H9 (cell line): ENCODE data around the gene PPARG. TPM values are rescaled to one million over a fixed set of nuclear protein-coding genes. Genes with fewer than 3 reads are reported as not detected.

Source experiments
- DNase-seq: peaks from one replicate; pipeline ENCODE4 v3.0.0-alpha.2; 2017
- H2AFZ ChIP-seq: one replicate; pipeline ENCODE4 v1.6.1; 2013; ENCODE audit warnings: mild to moderate bottlenecking, low read length, control low read depth, moderate library complexity
- H2AK5ac ChIP-seq: 2 replicates; pipeline ENCODE4 v1.6.1; 2013; ENCODE audit warnings: low read length, control low read depth, mixed read lengths; ENCODE audit not compliant: insufficient read length
- H2BK120ac ChIP-seq: one replicate; pipeline ENCODE4 v1.6.1; 2013; ENCODE audit warnings: low read depth, mild to moderate bottlenecking, low read length, control low read depth, inconsistent platforms; ENCODE audit not compliant: poor library complexity, severe bottlenecking
- H2BK12ac ChIP-seq: 2 replicates; pipeline ENCODE4 v1.6.1; 2013; ENCODE audit warnings: low read length, control low read depth, mixed read lengths, low read depth; ENCODE audit not compliant: insufficient read length
- H2BK15ac ChIP-seq: 2 replicates; pipeline ENCODE4 v1.6.1; 2013; ENCODE audit warnings: low read depth, low read length, control low read depth
- H2BK20ac ChIP-seq: one replicate; pipeline ENCODE4 v1.6.1; 2013; ENCODE audit warnings: low read depth, mild to moderate bottlenecking, low read length, control low read depth, inconsistent platforms; ENCODE audit not compliant: poor library complexity, severe bottlenecking
- H2BK5ac ChIP-seq: 2 replicates; pipeline ENCODE4 v1.6.1; 2013; ENCODE audit warnings: low read length, control low read depth, mixed read lengths; ENCODE audit not compliant: insufficient read length
- H3K14ac ChIP-seq: 2 replicates; pipeline ENCODE4 v1.6.1; 2013; ENCODE audit warnings: low read length, control low read depth; ENCODE audit not compliant: insufficient read depth
- H3K18ac ChIP-seq: 2 replicates; pipeline ENCODE4 v1.6.1; 2013; ENCODE audit warnings: low read depth, mild to moderate bottlenecking, mixed read lengths, low read length, control low read depth; ENCODE audit not compliant: insufficient read length
- H3K23ac ChIP-seq: 2 replicates; pipeline ENCODE4 v1.6.1; 2013; ENCODE audit warnings: low read length, control low read depth, mixed read lengths, low read depth; ENCODE audit not compliant: insufficient read length
- H3K23me2 ChIP-seq: 2 replicates; pipeline ENCODE4 v1.6.1; 2013; ENCODE audit warnings: low read depth, mild to moderate bottlenecking, mixed read lengths, low read length, control low read depth; ENCODE audit not compliant: insufficient read length, poor library complexity, severe bottlenecking
- H3K27ac ChIP-seq: 2 replicates; pipeline ENCODE4 v1.5.1; 2013; ENCODE audit warnings: low read length, control low read depth, mixed read lengths, low read depth; ENCODE audit not compliant: insufficient read length
- H3K27me3 ChIP-seq: 2 replicates; pipeline ENCODE4 v1.6.1; 2013; ENCODE audit warnings: low read length, control low read depth, inconsistent platforms; ENCODE audit not compliant: insufficient read depth
- H3K4ac ChIP-seq: 2 replicates; pipeline ENCODE4 v1.6.1; 2013; ENCODE audit warnings: low read depth, mild to moderate bottlenecking, control low read depth, inconsistent platforms, low read length, moderate library complexity
- H3K4me1 ChIP-seq: 2 replicates; pipeline ENCODE4 v1.6.1; 2013; ENCODE audit warnings: low read length, control low read depth, inconsistent platforms; ENCODE audit not compliant: insufficient read depth
- H3K4me2 ChIP-seq: 2 replicates; pipeline ENCODE4 v1.6.1; 2013; ENCODE audit warnings: low read length, control low read depth, mixed read lengths; ENCODE audit not compliant: insufficient read length, insufficient read depth
- H3K56ac ChIP-seq: 2 replicates; pipeline ENCODE4 v1.6.1; 2013; ENCODE audit warnings: low read depth, mild to moderate bottlenecking, mixed read lengths, low read length, control low read depth; ENCODE audit not compliant: insufficient read length
- H3K79me1 ChIP-seq: 2 replicates; pipeline ENCODE4 v1.6.1; 2013; ENCODE audit warnings: low read depth, mild to moderate bottlenecking, moderate library complexity, low read length, control low read depth, inconsistent platforms; ENCODE audit not compliant: insufficient read depth, poor library complexity, severe bottlenecking
- H3K79me2 ChIP-seq: 2 replicates; pipeline ENCODE4 v1.6.1; 2013; ENCODE audit warnings: low read length, control low read depth, inconsistent platforms; ENCODE audit not compliant: insufficient read depth
- H3K9ac ChIP-seq: 2 replicates; pipeline ENCODE4 v1.6.1; 2013; ENCODE audit warnings: low read length, control low read depth, mixed read lengths; ENCODE audit not compliant: insufficient read length; ENCODE audit errors: extremely low read depth
- H3K9me3 ChIP-seq: one replicate; pipeline ENCODE4 v1.6.1; 2013; ENCODE audit warnings: low read depth, low read length, inconsistent platforms; ENCODE audit not compliant: control insufficient read depth
- H3T11ph ChIP-seq: one replicate; pipeline ENCODE4 v1.6.1; 2013; ENCODE audit warnings: mild to moderate bottlenecking, low read length, control low read depth, inconsistent platforms
- H4K20me1 ChIP-seq: one replicate; pipeline ENCODE4 v1.6.1; 2013; ENCODE audit not compliant: control insufficient read depth, insufficient read length, insufficient read depth
- H4K5ac ChIP-seq: 2 replicates; pipeline ENCODE4 v1.6.1; 2013; ENCODE audit warnings: low read depth, mild to moderate bottlenecking, mixed read lengths, low read length, control low read depth; ENCODE audit not compliant: insufficient read length
- H4K8ac ChIP-seq: replicated peaks from 2 replicates; pipeline ENCODE4 v1.6.1; 2013; ENCODE audit warnings: low read length, control low read depth, mixed read lengths, low read depth; ENCODE audit not compliant: insufficient read length
- H4K91ac ChIP-seq: 2 replicates; pipeline ENCODE4 v1.6.1; 2013; ENCODE audit warnings: low read depth, mild to moderate bottlenecking, moderate library complexity, mixed read lengths, low read length, control low read depth; ENCODE audit not compliant: insufficient read length
- H3K27ac Mint-ChIP-seq, 3 experiments: 2 replicates in 2 of 3; 3 replicates in 1 of 3; pipeline ENCODE4 v1.8.0; 2020 to 2021; ENCODE audit warnings: mixed read lengths in 3 of 3, mild to moderate bottlenecking in 1 of 3, moderate library complexity in 1 of 3
- H3K27me3 Mint-ChIP-seq: 2 replicates; pipeline ENCODE4 v1.8.0; 2021; ENCODE audit warnings: low read depth, mild to moderate bottlenecking, moderate library complexity, mixed read lengths
- H3K36me3 Mint-ChIP-seq, 3 experiments: 2 replicates in 2 of 3; 3 replicates in 1 of 3; pipeline ENCODE4 v1.8.0; 2020 to 2021; ENCODE audit warnings: low read depth in 3 of 3, mixed read lengths in 3 of 3; ENCODE audit not compliant: insufficient read depth in 1 of 3
- H3K4me1 Mint-ChIP-seq, 2 experiments: 2 replicates each; pipeline ENCODE4 v1.8.0; 2020; ENCODE audit warnings: mixed read lengths in 2 of 2
- H3K4me3 Mint-ChIP-seq, 2 experiments: 2 replicates in 1 of 2; 3 replicates in 1 of 2; pipeline ENCODE4 v1.8.0; 2020 to 2021; ENCODE audit warnings: mild to moderate bottlenecking in 2 of 2, mixed read lengths in 2 of 2, moderate library complexity in 1 of 2
- H3K9me3 Mint-ChIP-seq, 2 experiments: 2 replicates in 1 of 2; 3 replicates in 1 of 2; pipeline ENCODE4 v1.8.0; 2020; ENCODE audit warnings: mild to moderate bottlenecking in 2 of 2, mixed read lengths in 2 of 2, moderate library complexity in 1 of 2
- WGBS: extraction: QIAGEN DNeasy Blood & Tissue Kit; methylation state at CpG from one replicate; pipeline ENCODE4 v1.1.7; 2013; ENCODE audit warnings: missing lambda C conversion rate, low lambda C conversion rate, mixed read lengths; ENCODE audit not compliant: insufficient read length; ENCODE audit errors: extremely low coverage; 5-methylcytosine and 5-hydroxymethylcytosine counted together
- total RNA-seq: library from RNA; stranded (reverse); gene quantifications from 2 replicates; pipeline ENCODE4 v1.2.1, GENCODE V29; 2021
- TF ChIP-seq, protein P1 (sequence below): fragments of 200-600 bp; sonication (generic); conservative IDR thresholded peaks from 3 replicates; pipeline ENCODE4 v1.8.0; 2021; ENCODE audit warnings: antibody characterized with exemption, mild to moderate bottlenecking

PPARG gene
- total RNA-seq, 1 experiment from 2014 or later: 0.42 TPM

DNA sequence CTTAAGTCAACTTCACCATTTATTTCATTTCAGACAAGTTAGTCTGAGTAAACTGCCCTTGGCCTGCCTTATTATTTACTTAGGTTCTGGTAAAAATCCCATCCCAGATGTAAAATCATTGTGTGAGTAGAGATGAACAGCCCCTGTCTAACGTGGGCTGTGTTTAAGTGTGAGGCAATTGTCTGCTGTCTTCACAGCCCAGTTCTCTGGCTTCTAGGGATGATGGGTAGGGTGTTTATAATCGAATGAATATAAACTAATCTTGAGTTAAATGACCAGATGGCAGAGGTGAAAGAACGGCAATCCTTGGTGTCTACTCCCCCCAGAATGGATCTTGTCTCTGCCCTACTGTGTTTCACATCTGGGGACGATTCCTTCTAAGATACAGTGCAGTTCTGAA lies 20.8 kb downstream of the PPARG start:
- H2AFZ ChIP-seq: no peak overlapping the region
- H4K5ac ChIP-seq: no peak overlapping the region
- no peak overlapping the region for H3K9ac ChIP-seq
- H4K8ac ChIP-seq: no peak overlapping the region
- H3K18ac ChIP-seq: no peak overlapping the region
- H3K14ac ChIP-seq: no peak overlapping the region
- no peak overlapping the region for H3K27ac ChIP-seq
- H3K4ac ChIP-seq: no peak overlapping the region
- H2BK5ac ChIP-seq: no peak overlapping the region
- H3K4me1 Mint-ChIP-seq: no peaks in the 10 kb centered on the region
- no peaks in the 10 kb centered on the region for H3K4me1 ChIP-seq
- H3K23ac ChIP-seq: no peak overlapping the region
- H3K27ac Mint-ChIP-seq: no peak overlapping the region
- no peaks in the 10 kb centered on the region for H4K20me1 ChIP-seq
- H3K79me1 ChIP-seq: no peaks in the 10 kb centered on the region
- H2AK5ac ChIP-seq: no peak overlapping the region
- H3K23me2 ChIP-seq: no peaks in the 10 kb centered on the region
- H3K9me3 ChIP-seq: no peaks in the 10 kb centered on the region
- H3K4me3 Mint-ChIP-seq: no peak overlapping the region
- no peaks in the 10 kb centered on the region for H3K27me3 ChIP-seq
- TF ChIP-seq, protein P1, sequence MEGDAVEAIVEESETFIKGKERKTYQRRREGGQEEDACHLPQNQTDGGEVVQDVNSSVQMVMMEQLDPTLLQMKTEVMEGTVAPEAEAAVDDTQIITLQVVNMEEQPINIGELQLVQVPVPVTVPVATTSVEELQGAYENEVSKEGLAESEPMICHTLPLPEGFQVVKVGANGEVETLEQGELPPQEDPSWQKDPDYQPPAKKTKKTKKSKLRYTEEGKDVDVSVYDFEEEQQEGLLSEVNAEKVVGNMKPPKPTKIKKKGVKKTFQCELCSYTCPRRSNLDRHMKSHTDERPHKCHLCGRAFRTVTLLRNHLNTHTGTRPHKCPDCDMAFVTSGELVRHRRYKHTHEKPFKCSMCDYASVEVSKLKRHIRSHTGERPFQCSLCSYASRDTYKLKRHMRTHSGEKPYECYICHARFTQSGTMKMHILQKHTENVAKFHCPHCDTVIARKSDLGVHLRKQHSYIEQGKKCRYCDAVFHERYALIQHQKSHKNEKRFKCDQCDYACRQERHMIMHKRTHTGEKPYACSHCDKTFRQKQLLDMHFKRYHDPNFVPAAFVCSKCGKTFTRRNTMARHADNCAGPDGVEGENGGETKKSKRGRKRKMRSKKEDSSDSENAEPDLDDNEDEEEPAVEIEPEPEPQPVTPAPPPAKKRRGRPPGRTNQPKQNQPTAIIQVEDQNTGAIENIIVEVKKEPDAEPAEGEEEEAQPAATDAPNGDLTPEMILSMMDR: no peak
- H3K79me2 ChIP-seq: no peaks in the 10 kb centered on the region
- H3K4me2 ChIP-seq: no peak overlapping the region
- H2BK20ac ChIP-seq: no peak overlapping the region
- no peaks in the 10 kb centered on the region for H3K9me3 Mint-ChIP-seq
- H3K27me3 Mint-ChIP-seq: peaks cover 9% of the 10 kb centered on the region
- no peak overlapping the region for H3T11ph ChIP-seq
- H2BK120ac ChIP-seq: no peak overlapping the region
- no peak overlapping the region for H2BK15ac ChIP-seq
- H3K36me3 Mint-ChIP-seq: no peaks in the 10 kb centered on the region
- no CpG with 5 or more reads among the region's 4 CpGs for WGBS
- no peak overlapping the region for H3K56ac ChIP-seq
- no peak overlapping the region for H2BK12ac ChIP-seq
- no peak for DNase-seq
- no peak overlapping the region for H4K91ac ChIP-seq
